Glutamatergic neuron (in vitro differentiated cells): ENCODE data around the gene TSPAN14. TPM values are rescaled to one million over a fixed set of nuclear protein-coding genes. Genes with fewer than 3 reads are reported as not detected.
A peak's percentile ranks its signal among the peaks of the same experiment; 100 is the strongest.

ENCODE experiments used
- DNase-seq: peaks from one replicate; pipeline ENCODE4 v3.0.0; 2022
- H3K27ac Mint-ChIP-seq: one replicate; pipeline ENCODE4 v1.8.0; 2020; ENCODE audit warnings: mild to moderate bottlenecking, mixed read lengths, inconsistent platforms; ENCODE audit not compliant: unreplicated experiment
- H3K27me3 Mint-ChIP-seq: one replicate; pipeline ENCODE4 v1.8.0; 2020; ENCODE audit warnings: mild to moderate bottlenecking, moderate library complexity, mixed read lengths, inconsistent platforms; ENCODE audit not compliant: unreplicated experiment
- H3K36me3 Mint-ChIP-seq: one replicate; pipeline ENCODE4 v1.8.0; 2020; ENCODE audit warnings: mild to moderate bottlenecking, mixed read lengths, inconsistent platforms; ENCODE audit not compliant: unreplicated experiment
- H3K4me1 Mint-ChIP-seq: one replicate; pipeline ENCODE4 v1.8.0; 2020; ENCODE audit warnings: mild to moderate bottlenecking, low read depth, mixed read lengths, inconsistent platforms; ENCODE audit not compliant: unreplicated experiment
- H3K4me3 Mint-ChIP-seq: one replicate; pipeline ENCODE4 v1.8.0; 2020; ENCODE audit warnings: mild to moderate bottlenecking, mixed read lengths, inconsistent platforms; ENCODE audit not compliant: unreplicated experiment
- H3K9me3 Mint-ChIP-seq: one replicate; pipeline ENCODE4 v1.8.0; 2020; ENCODE audit warnings: mild to moderate bottlenecking, moderate library complexity, mixed read lengths, inconsistent platforms; ENCODE audit not compliant: unreplicated experiment
- CTCF ChIP-seq: fragments of 200-600 bp; sonication (generic); IDR thresholded peaks from one replicate; pipeline ENCODE4 v1.5.0; 2021; ENCODE audit not compliant: partially characterized antibody, unreplicated experiment
- total RNA-seq: library from RNA; stranded (reverse); fragmentation: NEBNext Ultra II Directional; extraction: Animal tissue kit (Norgen Biotek cat#: 25700); gene quantifications from one replicate; pipeline ENCODE4 v1.2.1, GENCODE V29; 2021; ENCODE audit not compliant: unreplicated experiment

Gene TSPAN14
- total RNA-seq, 1 donor from 2014 or later = 141 TPM

GRCh38 chr10:80465451-80465835, 11.3 kb downstream of the TSPAN14 start:
- Mint-ChIP-seq H3K27ac (peak overlapping the region; percentile 92), H3K27me3 (peaks cover 8% of the 10 kb centered on the region), H3K4me3 (peak overlapping the region; percentile 38), H3K4me1 (peaks cover 71% of the 10 kb centered on the region), H3K9me3 (peaks cover 6% of the 10 kb centered on the region), H3K36me3 (no peaks in the 10 kb centered on the region)
- DNase-seq = no peak
- TF ChIP-seq CTCF = no peak

- peaks cover 3% of the 10 kb centered on the region for H3K9me3 Mint-ChIP-seq
- peak overlapping the region; percentile 83 for H3K4me3 Mint-ChIP-seq
- H3K36me3 Mint-ChIP-seq = no peaks in the 10 kb centered on the region
- peaks cover 10% of the 10 kb centered on the region for H3K27me3 Mint-ChIP-seq
- no peak for DNase-seq
- TF ChIP-seq CTCF = no peak
- H3K27ac Mint-ChIP-seq = peak overlapping the region; percentile 40
- peaks cover 66% of the 10 kb centered on the region for H3K4me1 Mint-ChIP-seq
Observed at GRCh38 chr10:80465839-80466590, 11.9 kb downstream of the TSPAN14 start.

- TF ChIP-seq CTCF = no peak
- no peaks in the 10 kb centered on the region for H3K36me3 Mint-ChIP-seq
- H3K9me3 Mint-ChIP-seq = peaks cover 3% of the 10 kb centered on the region
- no peak for DNase-seq
- peak overlapping the region; percentile 10 for H3K4me3 Mint-ChIP-seq
- peaks cover 63% of the 10 kb centered on the region for H3K4me1 Mint-ChIP-seq
- no peak overlapping the region for H3K27ac Mint-ChIP-seq
- peaks cover 10% of the 10 kb centered on the region for H3K27me3 Mint-ChIP-seq
Observed at GRCh38 chr10:80466724-80467326, 12.7 kb downstream of the TSPAN14 start.

- Mint-ChIP-seq H3K4me1 (peaks cover 60% of the 10 kb centered on the region), H3K4me3 (peak overlapping the region; percentile 68), H3K27ac (peak overlapping the region; percentile 17), H3K9me3 (peaks cover 2% of the 10 kb centered on the region), H3K36me3 (no peaks in the 10 kb centered on the region), H3K27me3 (peaks cover 5% of the 10 kb centered on the region)
- no peak for TF ChIP-seq CTCF
- DNase-seq = peak; percentile 63
Observed at GRCh38 chr10:80468002-80468401, 13.9 kb downstream of the TSPAN14 start.

- peak overlapping the region; percentile 90 for H3K27ac Mint-ChIP-seq
Observed at GRCh38 chr10:80468806-80469421, 14.8 kb downstream of the TSPAN14 start.

More at GRCh38 chr10:80468806-80469421, 14.8 kb downstream of the TSPAN14 start:
- DNase-seq = no peak
- peaks cover 51% of the 10 kb centered on the region for H3K4me1 Mint-ChIP-seq
- H3K9me3 Mint-ChIP-seq = no peaks in the 10 kb centered on the region
- no peaks in the 10 kb centered on the region for H3K36me3 Mint-ChIP-seq
- no peak for TF ChIP-seq CTCF
- peaks cover 4% of the 10 kb centered on the region for H3K27me3 Mint-ChIP-seq
- peak overlapping the region; percentile 68 for H3K4me3 Mint-ChIP-seq
